Caco-2 (cell line): ENCODE data around the gene PAM. TPM values are rescaled to one million over a fixed set of nuclear protein-coding genes. Genes with fewer than 3 reads are reported as not detected.

Experiments used
- BruUV-seq: library from RNA; stranded (reverse); fragments of 400-500 nt; replicated peaks from 2 replicates; lab custom pipeline; 2021; lab: Mats Ljungman, UMichigan
- CTCF ChIA-PET: fragments of 300-600 bp; sonication (Branson Sonifier 250); formaldehyde crosslinking; loops from one replicate; lab custom pipeline; 2022; ENCODE audit warnings: antibody characterized with exemption; lab: Charles Lee
- POLR2A ChIA-PET: fragments of 300-600 bp; sonication (Branson Sonifier 250); formaldehyde crosslinking; loops from one replicate; lab custom pipeline; 2022; ENCODE audit warnings: antibody characterized with exemption; lab: Charles Lee
- DNase-seq, 2 experiments: peaks; one replicate each; pipeline versions ENCODE4 v3.0.0 to v3.0.0-alpha.2; 2020 to 2022
- H3K27me3 ChIP-seq: replicated peaks from 2 replicates; pipeline ENCODE4 v1.6.0; 2011; ENCODE audit warnings: low read length; ENCODE audit not compliant: control insufficient read depth, insufficient read depth
- H3K36me3 ChIP-seq: 2 replicates; pipeline ENCODE4 v1.5.1; 2011; ENCODE audit warnings: low read length; ENCODE audit not compliant: control insufficient read depth, insufficient read depth
- H3K4me1 ChIP-seq: fragments of 250-450 bp; sonication (Bioruptor Pico); 2 replicates; pipeline ENCODE4 v1.5.1; 2020; ENCODE audit warnings: mild to moderate bottlenecking
- H3K4me3 ChIP-seq: 2 replicates; pipeline ENCODE4 v1.5.1; 2011; ENCODE audit warnings: low read depth, mild to moderate bottlenecking, control low read depth, low read length
- H3K9me3 ChIP-seq: fragments of 250-450 bp; sonication (Bioruptor Pico); 2 replicates; pipeline ENCODE4 v1.5.1; 2020; ENCODE audit warnings: mild to moderate bottlenecking, moderate library complexity
- H3K27ac Mint-ChIP-seq: one replicate; pipeline ENCODE4 v1.8.0; 2022; ENCODE audit warnings: mixed read lengths; ENCODE audit not compliant: unreplicated experiment
- H3K27me3 Mint-ChIP-seq: one replicate; pipeline ENCODE4 v1.8.0; 2022; ENCODE audit warnings: mixed read lengths; ENCODE audit not compliant: insufficient read depth, unreplicated experiment
- H3K36me3 Mint-ChIP-seq: one replicate; pipeline ENCODE4 v1.8.0; 2022; ENCODE audit warnings: mild to moderate bottlenecking, mixed read lengths; ENCODE audit not compliant: insufficient read depth, unreplicated experiment
- H3K4me1 Mint-ChIP-seq: one replicate; pipeline ENCODE4 v1.8.0; 2022; ENCODE audit warnings: low read depth, mixed read lengths; ENCODE audit not compliant: unreplicated experiment
- H3K4me3 Mint-ChIP-seq: one replicate; pipeline ENCODE4 v1.8.0; 2022; ENCODE audit warnings: mild to moderate bottlenecking, moderate library complexity, mixed read lengths; ENCODE audit not compliant: unreplicated experiment
- H3K9me3 Mint-ChIP-seq: one replicate; pipeline ENCODE4 v1.8.0; 2022; ENCODE audit warnings: mixed read lengths; ENCODE audit not compliant: unreplicated experiment
- CTCF ChIP-seq, 2 experiments: fragments of 200-600 bp in 1 of 2; IDR thresholded peaks; 1 replicate in 1 of 2; 2 replicates in 1 of 2; pipeline versions ENCODE4 v1.5.1 to v1.8.0; 2011 to 2022; ENCODE audit warnings: antibody characterized with exemption in 1 of 2, control low read depth in 1 of 2, inconsistent platforms in 1 of 2, low read depth in 1 of 2, low read length in 1 of 2, mild to moderate bottlenecking in 1 of 2, moderate library complexity in 1 of 2; ENCODE audit not compliant: insufficient read depth in 1 of 2, severe bottlenecking in 1 of 2, unreplicated experiment in 1 of 2
- intact Hi-C: fragments of 100-400 bp; cut with micrococcal nuclease; formaldehyde crosslinking; loops from one replicate; pipeline ENCODE4 v1.10.0; 2022; ENCODE audit not compliant: unreplicated experiment
- total RNA-seq: library from RNA; stranded (reverse); gene quantifications from 2 replicates; pipeline ENCODE4 v1.2.3, GENCODE V29; 2022

Gene PAM
- total RNA-seq, 1 experiment from 2014 or later: 48.0 TPM

- H3K27me3 ChIP-seq: no peaks in the 10 kb centered on the region
- TF ChIP-seq CTCF (IDR thresholded peaks at IDR 0.05; ENCODE audit: insufficient read depth in 1 of 2, low read depth in 1 of 2, low read length in 1 of 2, severe bottlenecking in 1 of 2, unreplicated experiment in 1 of 2): no peak
- H3K9me3 ChIP-seq: no peaks in the 10 kb centered on the region
- BruUV-seq: no TSS peak
- H3K4me1 Mint-ChIP-seq: peaks cover 6% of the 10 kb centered on the region
- H3K4me1 ChIP-seq: peaks cover 12% of the 10 kb centered on the region; the same call in 1 of the 2 replicates
- POLR2A ChIA-PET: no interaction called here
- DNase-seq: no peak
- H3K27ac Mint-ChIP-seq: no peak overlapping the region
- no peaks in the 10 kb centered on the region for H3K36me3 Mint-ChIP-seq
- H3K36me3 ChIP-seq: no peaks in the 10 kb centered on the region
- H3K4me3 Mint-ChIP-seq: no peak overlapping the region
- CTCF ChIA-PET: no interaction called here
- no peaks in the 10 kb centered on the region for H3K9me3 Mint-ChIP-seq
- no peak overlapping the region for H3K4me3 ChIP-seq
- no peaks in the 10 kb centered on the region for H3K27me3 Mint-ChIP-seq
- intact Hi-C loops: no loop called here
Measured at GRCh38 chr5:102764381-102765004, 9.4 kb downstream of the PAM start.

- H3K27me3 Mint-ChIP-seq: no peaks in the 10 kb centered on the region
- H3K36me3 ChIP-seq: no peaks in the 10 kb centered on the region
- TF ChIP-seq CTCF (IDR thresholded peaks at IDR 0.05; ENCODE audit: insufficient read depth in 1 of 2, low read depth in 1 of 2, low read length in 1 of 2, severe bottlenecking in 1 of 2, unreplicated experiment in 1 of 2): no peak
- ChIA-PET POLR2A (no interaction called here), CTCF (no interaction called here)
- no peak overlapping the region for H3K27ac Mint-ChIP-seq
- BruUV-seq: no TSS peak
- H3K4me1 ChIP-seq: peaks cover 12% of the 10 kb centered on the region; the same call in 1 of the 2 replicates
- no peak for DNase-seq
- no peak overlapping the region for H3K4me3 Mint-ChIP-seq
- peaks cover 6% of the 10 kb centered on the region for H3K4me1 Mint-ChIP-seq
- no peaks in the 10 kb centered on the region for H3K27me3 ChIP-seq
- no peaks in the 10 kb centered on the region for H3K36me3 Mint-ChIP-seq
- intact Hi-C loops: no loop called here
- no peak overlapping the region for H3K4me3 ChIP-seq
- H3K9me3 ChIP-seq: no peaks in the 10 kb centered on the region
- H3K9me3 Mint-ChIP-seq: no peaks in the 10 kb centered on the region
Measured at GRCh38 chr5:102765350-102765749, 10.2 kb downstream of the PAM start.

GRCh38 chr5:102766295-102767090 is 11.4 kb downstream of the PAM start:
- no peak for TF ChIP-seq CTCF (IDR thresholded peaks at IDR 0.05; ENCODE audit: insufficient read depth in 1 of 2, low read depth in 1 of 2, low read length in 1 of 2, severe bottlenecking in 1 of 2, unreplicated experiment in 1 of 2)
- Mint-ChIP-seq H3K4me3 (no peak overlapping the region), H3K36me3 (no peaks in the 10 kb centered on the region), H3K27me3 (no peaks in the 10 kb centered on the region), H3K9me3 (no peaks in the 10 kb centered on the region), H3K27ac (no peak overlapping the region), H3K4me1 (peaks cover 6% of the 10 kb centered on the region)
- H3K9me3 ChIP-seq: no peaks in the 10 kb centered on the region
- ChIA-PET POLR2A (no interaction called here), CTCF (no interaction called here)
- no peaks in the 10 kb centered on the region for H3K36me3 ChIP-seq
- no peaks in the 10 kb centered on the region for H3K27me3 ChIP-seq
- H3K4me3 ChIP-seq: no peak overlapping the region
- BruUV-seq: no TSS peak
- peaks cover 15% of the 10 kb centered on the region; the same call in 1 of the 2 replicates for H3K4me1 ChIP-seq
- intact Hi-C loops: no loop called here
- peak in 1 of 2 experiments; percentile 32 for DNase-seq
